H1 (cell line): ENCODE data around the gene NCK2. TPM values are rescaled to one million over a fixed set of nuclear protein-coding genes. Genes with fewer than 3 reads are reported as not detected.

Experiments
- CTCF ChIA-PET: fragments of 300-600 bp; sonication (Branson Sonifier 250); formaldehyde crosslinking; loops from one replicate; lab custom pipeline; 2021; ENCODE audit not compliant: partially characterized antibody; lab: Charles Lee
- POLR2A ChIA-PET: fragments of 300-600 bp; sonication (Branson Sonifier 250); formaldehyde crosslinking; loops from one replicate; lab custom pipeline; 2021; ENCODE audit warnings: inconsistent platforms; ENCODE audit not compliant: partially characterized antibody; lab: Charles Lee
- DNase-seq, 2 experiments: peaks; one replicate each; pipeline versions ENCODE4 v3.0.0 to v3.0.0-alpha.2; 2010 to 2022; ENCODE audit warnings: low spot score in 2 of 2, low read depth in 1 of 2, mixed read lengths in 1 of 2
- FAIRE-seq: peaks from 2 replicates; lab custom pipeline; 2011; peaks lifted over from hg19 to GRCh38; lab: Jason Lieb, UNC
- H2AFZ ChIP-seq: 2 replicates; pipeline ENCODE4 v1.8.1; 2012; ENCODE audit warnings: low read length, inconsistent platforms
- H2AK5ac ChIP-seq: 2 replicates; pipeline ENCODE4 v1.6.1; 2013; ENCODE audit warnings: low read depth, low read length
- H2BK120ac ChIP-seq: replicated peaks from 2 replicates; pipeline ENCODE3; 2013; ENCODE audit warnings: low read depth, low read length, inconsistent platforms
- H2BK12ac ChIP-seq: 2 replicates; pipeline ENCODE4 v1.6.1; 2013; ENCODE audit warnings: low read depth, low read length
- H2BK15ac ChIP-seq: 2 replicates; pipeline ENCODE4 v1.6.1; 2013; ENCODE audit warnings: low read length
- H2BK20ac ChIP-seq: 2 replicates; pipeline ENCODE4 v1.6.1; 2013; ENCODE audit warnings: low read length
- H2BK5ac ChIP-seq: 2 replicates; pipeline ENCODE4 v1.6.1; 2013; ENCODE audit warnings: low read depth, low read length
- H3K14ac ChIP-seq: 2 replicates; pipeline ENCODE4 v1.6.1; 2013; ENCODE audit warnings: inconsistent platforms; ENCODE audit not compliant: insufficient read length
- H3K18ac ChIP-seq: 2 replicates; pipeline ENCODE4 v1.6.1; 2013; ENCODE audit warnings: low read length; ENCODE audit errors: extremely low read depth
- H3K23ac ChIP-seq: 2 replicates; pipeline ENCODE4 v1.6.1; 2013; ENCODE audit warnings: inconsistent platforms; ENCODE audit not compliant: insufficient read length
- H3K23me2 ChIP-seq: 2 replicates; pipeline ENCODE4 v1.6.1; 2013; ENCODE audit warnings: low read depth, low read length
- H3K27ac ChIP-seq: 2 replicates; pipeline ENCODE4 v1.6.1; 2011; ENCODE audit warnings: low read depth, low read length, inconsistent platforms
- H3K27me3 ChIP-seq, 4 experiments: replicated peaks in 1 of 4; 1 replicate in 1 of 4; 2 replicates in 3 of 4; pipeline versions ENCODE4 v1.6.1 to v1.8.1; 2011 to 2013; ENCODE audit warnings: low read length in 3 of 4, mild to moderate bottlenecking in 3 of 4, inconsistent platforms in 2 of 4, mixed read lengths in 2 of 4, moderate library complexity in 1 of 4; ENCODE audit not compliant: control insufficient read depth in 3 of 4, insufficient read depth in 3 of 4; ENCODE audit errors: extremely low read depth in 1 of 4
- H3K36me3 ChIP-seq, 4 experiments: 2 replicates each; pipeline versions ENCODE4 v1.6.1 to v1.8.1; 2011 to 2013; ENCODE audit warnings: mild to moderate bottlenecking in 4 of 4, low read length in 3 of 4, moderate library complexity in 2 of 4, control low read depth in 1 of 4, inconsistent platforms in 1 of 4; ENCODE audit not compliant: insufficient read depth in 4 of 4, control insufficient read depth in 2 of 4
- H3K4ac ChIP-seq: replicated peaks from 2 replicates; pipeline ENCODE3; 2013; ENCODE audit warnings: low read length, low read depth, mixed read lengths, inconsistent platforms; ENCODE audit not compliant: insufficient read length
- H3K4me1 ChIP-seq, 4 experiments: replicated peaks in 1 of 4; 1 replicate in 1 of 4; 2 replicates in 3 of 4; pipeline versions ENCODE4 v1.6.1 to v1.8.1; 2011 to 2013; ENCODE audit warnings: low read length in 3 of 4, inconsistent platforms in 2 of 4, mixed read lengths in 1 of 4; ENCODE audit not compliant: insufficient read depth in 4 of 4, control insufficient read depth in 3 of 4
- H3K4me2 ChIP-seq, 2 experiments: 2 replicates each; pipeline versions ENCODE4 v1.6.1 to v1.8.1; 2011 to 2013; ENCODE audit warnings: low read depth in 2 of 2, low read length in 2 of 2, control low read depth in 1 of 2, inconsistent platforms in 1 of 2, mild to moderate bottlenecking in 1 of 2; ENCODE audit not compliant: insufficient read depth in 1 of 2
- H3K4me3 ChIP-seq, 4 experiments: fragments of 200-600, 300-600 bp in 1 of 4; sonication (generic), shearing (Covaris generic), sonication (Bioruptor Twin) in 1 of 4; 2 replicates each; pipeline versions ENCODE4 v1.5.1 to v1.8.1; 2011 to 2016; ENCODE audit warnings: low read length in 4 of 4, low read depth in 3 of 4, control low read depth in 2 of 4, inconsistent platforms in 2 of 4, mild to moderate bottlenecking in 2 of 4, mixed read lengths in 1 of 4, moderate library complexity in 1 of 4; ENCODE audit not compliant: insufficient read depth in 2 of 4; ENCODE audit errors: extremely low read depth in 1 of 4
- H3K56ac ChIP-seq: replicated peaks from 2 replicates; pipeline ENCODE3; 2013; ENCODE audit warnings: low read depth, mild to moderate bottlenecking, mixed read lengths, low read length, inconsistent platforms; ENCODE audit not compliant: insufficient read length
- H3K79me1 ChIP-seq: 2 replicates; pipeline ENCODE4 v1.6.1; 2013; ENCODE audit warnings: low read depth, low read length, control low read depth
- H3K79me2 ChIP-seq, 2 experiments: 2 replicates each; pipeline versions ENCODE4 v1.6.1 to v1.8.1; 2012 to 2013; ENCODE audit warnings: low read length in 2 of 2, mild to moderate bottlenecking in 2 of 2, inconsistent platforms in 1 of 2; ENCODE audit not compliant: insufficient read depth in 2 of 2, control insufficient read depth in 1 of 2
- H3K9ac ChIP-seq, 4 experiments: replicated peaks in 1 of 4; 1 replicate in 1 of 4; 2 replicates in 3 of 4; pipeline versions ENCODE4 v1.6.1 to v1.8.1; 2011 to 2013; ENCODE audit warnings: low read depth in 3 of 4, low read length in 3 of 4, control low read depth in 2 of 4, mild to moderate bottlenecking in 2 of 4, moderate library complexity in 2 of 4, inconsistent platforms in 1 of 4; ENCODE audit errors: extremely low read depth in 1 of 4
- H3K9me3 ChIP-seq, 2 experiments: 2 replicates each; pipeline versions ENCODE4 v1.6.1 to v1.8.1; 2012 to 2013; ENCODE audit warnings: mild to moderate bottlenecking in 2 of 2, moderate library complexity in 2 of 2, control low read depth in 1 of 2, inconsistent platforms in 1 of 2, low read depth in 1 of 2, low read length in 1 of 2, mixed read lengths in 1 of 2; ENCODE audit not compliant: insufficient read depth in 2 of 2
- H4K20me1 ChIP-seq, 2 experiments: replicated peaks in 1 of 2; 2 replicates each; pipeline versions ENCODE3 to v1.8.1; 2011 to 2013; ENCODE audit warnings: inconsistent platforms in 2 of 2, low read length in 2 of 2, mild to moderate bottlenecking in 1 of 2; ENCODE audit not compliant: insufficient read depth in 2 of 2, control insufficient read depth in 1 of 2
- H4K5ac ChIP-seq: 2 replicates; pipeline ENCODE4 v1.6.1; 2013; ENCODE audit warnings: low read length, low read depth, mixed read lengths, inconsistent platforms; ENCODE audit not compliant: insufficient read length
- H4K8ac ChIP-seq: 2 replicates; pipeline ENCODE4 v1.8.0; 2013; ENCODE audit warnings: mild to moderate bottlenecking, moderate library complexity, low read length, inconsistent platforms; ENCODE audit not compliant: insufficient read depth; ENCODE audit errors: extremely low read depth
- H4K91ac ChIP-seq: replicated peaks from 2 replicates; pipeline ENCODE3; 2013; ENCODE audit warnings: low read length, mixed read lengths, inconsistent platforms; ENCODE audit not compliant: insufficient read length
- CHD2 ChIP-seq: IDR thresholded peaks from 2 replicates; pipeline ENCODE4 v1.6.1; 2012; ENCODE audit warnings: low read length, improper control_type of control experiment
- CTBP2 ChIP-seq: IDR thresholded peaks from 2 replicates; pipeline ENCODE4 v1.7.0; 2011; ENCODE audit warnings: borderline replicate concordance, mild to moderate bottlenecking, moderate library complexity, mixed read lengths, low read length; ENCODE audit not compliant: insufficient read depth, insufficient read length
- SP2 ChIP-seq: IDR thresholded peaks from 2 replicates; pipeline ENCODE4 v1.6.1; 2012; ENCODE audit warnings: mild to moderate bottlenecking, low read length, inconsistent platforms
- TAF1 ChIP-seq: IDR thresholded peaks from 2 replicates; pipeline ENCODE4 v1.6.1; 2011; ENCODE audit warnings: mild to moderate bottlenecking, low read depth, low read length
- TCF12 ChIP-seq: IDR thresholded peaks from 2 replicates; pipeline ENCODE4 v1.6.1; 2011; ENCODE audit warnings: low read depth, mild to moderate bottlenecking, low read length
- TEAD4 ChIP-seq: IDR thresholded peaks from 2 replicates; pipeline ENCODE4 v1.6.1; 2012; ENCODE audit warnings: low read depth, low read length, inconsistent platforms, mixed read lengths
- WGBS, 2 experiments: shearing (Covaris generic) in 1 of 2; methylation state at CpG; one replicate each; pipeline versions ENCODE4 v1.1.6 to v1.1.7; 2013 to 2015; ENCODE audit warnings: low lambda C conversion rate in 2 of 2, mixed read lengths in 2 of 2, inconsistent platforms in 1 of 2, low coverage in 1 of 2, missing lambda C conversion rate in 1 of 2; ENCODE audit not compliant: insufficient replicate concordance in 2 of 2, insufficient coverage in 1 of 2, insufficient read length in 1 of 2; ENCODE audit errors: extremely low coverage in 1 of 2, missing lambda C conversion rate in 1 of 2; 5-methylcytosine and 5-hydroxymethylcytosine counted together
- polyA plus RNA-seq, 7 experiments: library from polyadenylated mRNA; depleted of rRNA in 3 of 7; stranded (reverse) in 5 of 7; unstranded in 2 of 7; fragments of >200 nt in 5 of 7; fragments of 200-250 nt in 2 of 7; gene quantifications; 1 replicate in 5 of 7; 2 replicates in 1 of 7; 4 replicates in 1 of 7; pipeline versions ENCODE4 v1.2.1 to v1.2.3, GENCODE V29; 2011 to 2013; ENCODE audit warnings: missing spikeins in 2 of 7, mixed read lengths in 2 of 7
- total RNA-seq: library from RNA; stranded (reverse); fragmentation: NEBNext Ultra II Directional; extraction: Animal tissue kit (Norgen Biotek cat#: 25700); gene quantifications from 2 replicates; pipeline ENCODE4 v1.2.1, GENCODE V29; 2021

Gene NCK2
- total and polyA plus RNA-seq, 2 of the 8 experiments (the other 6 are each of a cell fraction or from before 2014, with no cell fraction given): 30.3 to 65.7 TPM

DNA sequence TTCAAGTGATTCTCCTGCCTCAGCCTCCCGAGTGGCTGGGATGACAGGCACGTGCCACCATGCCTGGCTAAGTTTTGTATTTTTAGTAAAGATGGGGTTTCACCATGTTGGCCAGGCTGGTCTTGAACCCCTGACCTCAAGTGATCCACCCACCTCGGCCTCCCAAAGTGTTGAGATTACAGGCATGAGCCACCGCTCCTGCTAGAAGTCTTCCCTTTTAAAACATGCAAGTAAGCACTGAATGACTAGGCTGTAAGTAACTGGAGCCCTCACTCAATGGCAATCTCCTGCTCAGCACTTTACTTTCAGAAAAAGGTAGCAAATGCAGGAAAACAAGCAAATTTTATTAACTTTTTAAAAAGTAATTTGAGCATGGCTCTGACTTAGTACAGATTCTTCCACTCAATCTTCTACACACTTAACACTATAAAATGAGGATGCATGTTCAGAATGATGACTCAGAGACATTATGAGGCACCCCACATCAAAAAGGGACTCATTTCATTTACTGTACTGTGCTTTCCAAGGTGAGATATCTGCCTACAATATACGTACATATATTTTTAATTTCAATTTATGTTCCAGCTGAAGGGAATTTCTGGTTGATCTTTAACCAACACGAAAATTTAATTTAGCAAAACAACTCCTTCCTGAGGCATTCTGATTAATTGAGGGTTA, 6.6 kb upstream of the NCK2 start:
- no peaks in the 10 kb centered on the region for H4K20me1 ChIP-seq
- POLR2A ChIA-PET: no interaction called here
- CTCF ChIA-PET: no interaction called here

More for the DNA sequence above, 6.6 kb upstream of the NCK2 start:
- Histone ChIP-seq H3K9ac (no peak overlapping the region), H2BK5ac (no peak overlapping the region), H2BK120ac (no peak overlapping the region), H3K9me3 (no peaks in the 10 kb centered on the region), H2BK20ac (no peak overlapping the region), H3K36me3 (no peaks in the 10 kb centered on the region), H3K14ac (no peak overlapping the region), H2AK5ac (no peak overlapping the region), H4K8ac (no peak overlapping the region), H3K79me2 (no peaks in the 10 kb centered on the region), H3K23ac (no peak overlapping the region), H3K18ac (no peak overlapping the region), H3K4ac (no peak overlapping the region), H2AFZ (no peak overlapping the region), H3K4me2 (no peak overlapping the region), H3K4me1 (peaks cover 0 to 3% (median 0%) of the 10 kb centered on the region in 4 experiments; a peak in 2 of 7 replicates), H4K91ac (no peak overlapping the region), H3K23me2 (no peaks in the 10 kb centered on the region), H3K79me1 (no peaks in the 10 kb centered on the region), H4K5ac (no peak overlapping the region), H3K56ac (no peak overlapping the region), H3K4me3 (no peak overlapping the region), H3K27ac (no peak overlapping the region), H2BK12ac (no peak overlapping the region), H2BK15ac (no peak overlapping the region), H3K27me3 (no peaks in the 10 kb centered on the region; a peak in 2 of 7 replicates)
- FAIRE-seq: no peak
- 87% methylated on average over 6 of the region's 6 CpGs; no CpG with 5 or more reads in 1 of the 2 experiments for WGBS, 2 experiments
- TF ChIP-seq SP2 (no peak), TEAD4 (no peak), CTBP2 (no peak), TAF1 (no peak), TCF12 (no peak), CHD2 (no peak)
- no peak for DNase-seq
